CD4-positive, alpha-beta T cell treated with Interleukin-4 for 1 hour (primary cell): Measurements from ENCODE around the gene KRTAP10-5.
A peak's percentile ranks its signal among the peaks of the same experiment; 100 is the strongest.
"Not testable (repeated sequence)": the region's sequence is repeated elsewhere in the genome, so short reads cannot be mapped to it uniquely, and the experiment has no call there.

Experiments
- DNase-seq, 2 donors: peaks; one replicate each; pipeline ENCODE4 v3.0.0-alpha.2; 2020 to 2022

KRTAP10-5 gene

GRCh38 chr21:44580231-44580821, at the start of gene KRTAP10-5:
KRTAP10-5 (minus strand) TSS chr21:44580604; CDS start chr21:44580578, 26 bp downstream.
- not testable (repeated sequence) for DNase-seq

GRCh38 chr21:44628707-44629391, 48.4 kb upstream of the KRTAP10-5 start:
- DNase-seq, result no peak

- not testable (repeated sequence) for DNase-seq
Measured at GRCh38 chr21:44627831-44628233, 47.4 kb upstream of the KRTAP10-5 start.

- DNase-seq, result not testable (repeated sequence)
Measured at GRCh38 chr21:44627181-44627822, 46.9 kb upstream of the KRTAP10-5 start.

- no peak for DNase-seq
Measured at GRCh38 chr21:44626673-44627143, 46.3 kb upstream of the KRTAP10-5 start, which contains the start of gene KRTAP10-9. KRTAP10-9 (plus strand) TSS chr21:44627093; CDS start chr21:44627172, 79 bp downstream.

GRCh38 chr21:44626262-44626661, 45.9 kb upstream of the KRTAP10-5 start:
- peak; percentile 35 to 42 for DNase-seq

GRCh38 chr21:44625756-44626155, 45.4 kb upstream of the KRTAP10-5 start:
- DNase-seq, result no peak

GRCh38 chr21:44623575-44623974, 43.2 kb upstream of the KRTAP10-5 start:
- no peak for DNase-seq

GRCh38 chr21:44619886-44620285, 39.5 kb upstream of the KRTAP10-5 start:
- DNase-seq, result no peak

GRCh38 chr21:44618909-44619308, 38.5 kb upstream of the KRTAP10-5 start:
- peak; percentile 70 to 76 for DNase-seq

GRCh38 chr21:44618504-44618903, 38.1 kb upstream of the KRTAP10-5 start:
- peak in 1 of 2 donors; percentile 20 for DNase-seq

GRCh38 chr21:44617071-44617501, 36.7 kb upstream of the KRTAP10-5 start:
- no peak for DNase-seq

GRCh38 chr21:44616591-44616926, 36.2 kb upstream of the KRTAP10-5 start:
- DNase-seq, result no peak

- no peak for DNase-seq
Measured at GRCh38 chr21:44615911-44616590, 35.6 kb upstream of the KRTAP10-5 start.

GRCh38 chr21:44615466-44615865, 35.1 kb upstream of the KRTAP10-5 start:
- DNase-seq, result no peak

GRCh38 chr21:44614961-44615391, 34.6 kb upstream of the KRTAP10-5 start:
- DNase-seq, result no peak

- no peak for DNase-seq
Measured at GRCh38 chr21:44614161-44614631, 33.8 kb upstream of the KRTAP10-5 start.

GRCh38 chr21:44613386-44614155, 33.2 kb upstream of the KRTAP10-5 start:
- DNase-seq, result no peak

GRCh38 chr21:44612669-44613229, 32.3 kb upstream of the KRTAP10-5 start:
- no peak for DNase-seq

- DNase-seq, result no peak
Measured at GRCh38 chr21:44612029-44612486, 31.7 kb upstream of the KRTAP10-5 start, which contains the start of gene KRTAP10-8. KRTAP10-8 (plus strand) TSS chr21:44612079; CDS start chr21:44612101, 22 bp downstream.

GRCh38 chr21:44611551-44611950, 31.1 kb upstream of the KRTAP10-5 start:
- DNase-seq, result no peak
